A549 (cell line): ENCODE results near the gene DDX1. TPM values are rescaled to one million over a fixed set of nuclear protein-coding genes. Genes with fewer than 3 reads are reported as not detected.

Experiments
- ATAC-seq, 2 experiments: fragments of 200-7000 bp in 1 of 2; fragments of >200 bp in 1 of 2; cut with Nextera tagmentation in 1 of 2; cut with Tn5 transposase in 1 of 2; 3 replicates each; pipeline versions ENCODE4 v1.8.0 to v1.9.1; 2018 to 2020; ENCODE audit warnings: mild to moderate bottlenecking in 1 of 2, moderate library complexity in 1 of 2
- CTCF ChIA-PET: fragments of 300-600 bp; sonication (Branson Sonifier 250); formaldehyde crosslinking; extraction: SDS; loops from one replicate; lab custom pipeline; 2021; ENCODE audit warnings: antibody characterized with exemption, inconsistent platforms; lab: Yijun Ruan, JAX
- POLR2A ChIA-PET: fragments of 350-600 bp; formaldehyde crosslinking; extraction: SDS; loops from one replicate; lab custom pipeline; 2021; ENCODE audit warnings: antibody characterized with exemption, inconsistent platforms; lab: Yijun Ruan, JAX
- DNase-seq, 2 experiments: peaks; one replicate each; pipeline versions ENCODE4 v3.0.0 to v3.0.0-alpha.2; 2011 to 2016; ENCODE audit warnings: low read depth in 1 of 2, low spot score in 1 of 2
- FAIRE-seq: peaks from 2 replicates; lab custom pipeline; 2011; peaks lifted over from hg19 to GRCh38; lab: Jason Lieb, UNC
- H3K27ac ChIP-seq, 2 experiments: fragments of >200 bp; sonication (Bioruptor Twin); formaldehyde crosslinking; 3 replicates each; pipeline ENCODE4 v1.5.1; 2016 to 2017
- H3K4me1 ChIP-seq: fragments of >200 bp; sonication (Bioruptor Twin); formaldehyde crosslinking; 3 replicates; pipeline ENCODE4 v1.6.1; 2016
- H3K4me2 ChIP-seq: fragments of >200 bp; sonication (Bioruptor Twin); formaldehyde crosslinking; 3 replicates; pipeline ENCODE4 v1.6.1; 2016
- H3K4me3 ChIP-seq: fragments of >200 bp; sonication (Bioruptor Twin); formaldehyde crosslinking; 3 replicates; pipeline ENCODE4 v1.5.1; 2016
- H3K9me3 ChIP-seq: fragments of >200 bp; sonication (Bioruptor Twin); formaldehyde crosslinking; 3 replicates; pipeline ENCODE4 v1.6.1; 2016
- CBX8 ChIP-seq: fragments of 200-600 bp; sonication (generic); IDR thresholded peaks from 2 replicates; pipeline ENCODE4 v1.6.1; 2016
- CEBPB ChIP-seq, 2 experiments: fragments of >200 bp in 1 of 2; sonication (Bioruptor Twin) in 1 of 2; formaldehyde crosslinking in 1 of 2; IDR thresholded peaks; 2 replicates each; pipeline ENCODE4 v1.6.1; 2012 to 2016
- CHD2 ChIP-seq: fragments of 150-350 bp; IDR thresholded peaks from 2 replicates; pipeline ENCODE4 v1.6.1; 2014; ENCODE audit warnings: low read length; ENCODE audit not compliant: partially characterized antibody
- CHD4 ChIP-seq: fragments of 200-600 bp; sonication (generic); IDR thresholded peaks from 2 replicates; pipeline ENCODE4 v1.6.1; 2016; ENCODE audit warnings: antibody characterized with exemption, mild to moderate bottlenecking, borderline replicate concordance
- EP300 ChIP-seq, 2 experiments: fragments of >200 bp; sonication (Bioruptor Twin); formaldehyde crosslinking; IDR thresholded peaks; 2 replicates in 1 of 2; 3 replicates in 1 of 2; pipeline ENCODE4 v1.6.1; 2016 to 2017
- FOXS1 ChIP-seq: fragments of 250-450 bp; sonication (Bioruptor Pico); IDR thresholded peaks from 2 replicates; pipeline ENCODE4 v1.5.0; 2020; ENCODE audit warnings: mild to moderate bottlenecking, moderate library complexity
- HEYL ChIP-seq: fragments of 250-450 bp; sonication (Bioruptor Pico); IDR thresholded peaks from 2 replicates; pipeline ENCODE4 v1.8.0; 2021; ENCODE audit warnings: mild to moderate bottlenecking, moderate library complexity
- HOXA7 ChIP-seq: fragments of 250-450 bp; sonication (Bioruptor Pico); IDR thresholded peaks from 2 replicates; pipeline ENCODE4 v1.5.0; 2020; ENCODE audit warnings: mild to moderate bottlenecking, moderate library complexity
- JUN ChIP-seq, 2 experiments: fragments of >200 bp; sonication (Bioruptor Twin); formaldehyde crosslinking; IDR thresholded peaks; 2 replicates in 1 of 2; 3 replicates in 1 of 2; pipeline ENCODE4 v1.6.1; 2016 to 2017
- JUNB ChIP-seq: fragments of >200 bp; sonication (Bioruptor Twin); formaldehyde crosslinking; IDR thresholded peaks from 2 replicates; pipeline ENCODE4 v1.6.1; 2016
- KDM1A ChIP-seq: fragments of 200-600 bp; sonication (generic); IDR thresholded peaks from 2 replicates; pipeline ENCODE4 v1.6.1; 2016; ENCODE audit warnings: low read depth, mild to moderate bottlenecking
- POLR2A ChIP-seq: IDR thresholded peaks from 2 replicates; pipeline ENCODE4 v1.6.1; 2012; ENCODE audit warnings: mild to moderate bottlenecking, low read length
- POLR2AphosphoS2 ChIP-seq: conservative IDR thresholded peaks from 2 replicates; pipeline ENCODE4 v1.6.1; 2012; ENCODE audit warnings: low read length, improper control_type of control experiment, inconsistent platforms
- RARB ChIP-seq: fragments of 250-450 bp; sonication (Bioruptor Pico); IDR thresholded peaks from 2 replicates; pipeline ENCODE4 v1.8.0; 2021; ENCODE audit warnings: mild to moderate bottlenecking, moderate library complexity
- RFX5 ChIP-seq: fragments of 450-650 bp; IDR thresholded peaks from 2 replicates; pipeline ENCODE4 v1.7.1; 2014; ENCODE audit warnings: antibody characterized with exemption, mild to moderate bottlenecking, moderate library complexity
- SMC3 ChIP-seq: fragments of >200 bp; sonication (Bioruptor Twin); formaldehyde crosslinking; IDR thresholded peaks from 3 replicates; pipeline ENCODE4 v1.6.1; 2018; ENCODE audit warnings: inconsistent platforms
- SREBF2 ChIP-seq: fragments of 450-650 bp; IDR thresholded peaks from 2 replicates; pipeline ENCODE4 v1.6.1; 2014; ENCODE audit warnings: mild to moderate bottlenecking, moderate library complexity
- TP53 ChIP-seq: fragments of 250-450 bp; sonication (Bioruptor Pico); IDR thresholded peaks from 2 replicates; pipeline ENCODE4 v1.5.0; 2021; ENCODE audit warnings: mild to moderate bottlenecking, moderate library complexity
- ZC3H11A ChIP-seq: fragments of 450-650 bp; IDR thresholded peaks from 2 replicates; pipeline ENCODE4 v1.6.1; 2014; ENCODE audit warnings: antibody characterized with exemption, mild to moderate bottlenecking
- ZSCAN20 ChIP-seq: fragments of 250-450 bp; sonication (Bioruptor Pico); IDR thresholded peaks from 2 replicates; pipeline ENCODE4 v1.8.0; 2022; ENCODE audit warnings: mild to moderate bottlenecking, moderate library complexity
- WGBS: methylation state at CpG from one replicate; pipeline ENCODE4 v1.1.6; 2017; ENCODE audit errors: missing lambda C conversion rate; 5-methylcytosine and 5-hydroxymethylcytosine counted together
- polyA plus RNA-seq, 4 experiments: library from polyadenylated mRNA; depleted of rRNA in 3 of 4; stranded (reverse); fragments of >200 nt; fragmentation: RNase III in 1 of 4; extraction: RNeasy Plus Mini Kit Qiagen cat#74134 plus additional on column Dnase treatment in 1 of 4; gene quantifications; 2 replicates in 3 of 4; 3 replicates in 1 of 4; pipeline ENCODE4 v1.2.3, GENCODE V29; 2011 to 2017
- TF ChIP-seq, protein P1 (sequence below): fragments of >200 bp; sonication (Bioruptor Twin); formaldehyde crosslinking; IDR thresholded peaks from 3 replicates; pipeline ENCODE4 v1.5.1; 2016
- TF ChIP-seq, protein P2 (sequence below): IDR thresholded peaks from 2 replicates; pipeline ENCODE4 v1.6.1; 2012
- TF ChIP-seq, protein P3 (sequence below): fragments of 450-650 bp; IDR thresholded peaks from 2 replicates; pipeline ENCODE4 v1.6.1; 2014; ENCODE audit warnings: antibody characterized with exemption
- TF ChIP-seq, protein P4 (sequence below): IDR thresholded peaks from 2 replicates; pipeline ENCODE4 v1.6.1; 2012; ENCODE audit warnings: low read depth, borderline replicate concordance
- TF ChIP-seq, protein P5 (sequence below): fragments of 250-450 bp; sonication (Bioruptor Pico); IDR thresholded peaks from 2 replicates; pipeline ENCODE4 v1.5.0; 2021; ENCODE audit warnings: mild to moderate bottlenecking, moderate library complexity, borderline replicate concordance

The DDX1 gene
- polyA plus RNA-seq, 2 of the 4 experiments (the other 2 are of a cell fraction): 157 to 214 TPM

DNA sequence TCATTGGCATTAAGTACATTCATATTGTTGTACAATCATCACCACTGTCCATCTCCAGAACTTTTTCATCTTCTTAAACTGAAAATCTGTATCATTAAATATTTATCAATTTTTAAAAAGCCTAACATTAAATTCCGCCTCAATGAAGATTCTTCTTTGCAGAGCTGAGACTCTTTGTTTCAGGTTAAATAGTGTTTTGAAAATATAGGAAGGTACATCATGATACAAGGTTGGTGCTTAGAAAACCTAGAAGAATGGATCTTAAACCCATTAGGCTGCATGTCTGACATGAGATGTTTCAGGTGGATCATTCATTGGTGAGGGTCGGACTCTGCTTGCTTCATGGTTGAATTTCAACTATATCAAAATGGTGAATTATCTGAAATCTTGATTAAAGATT is 30.5 kb downstream of the DDX1 start:
- no peak for ATAC-seq
- Histone ChIP-seq H3K4me1 (no peaks in the 10 kb centered on the region), H3K4me2 (no peak overlapping the region), H3K9me3 (no peaks in the 10 kb centered on the region), H3K4me3 (no peak overlapping the region), H3K27ac (no peak overlapping the region)
- no peak for DNase-seq
- ChIA-PET CTCF (interaction anchor here (0.6 kb wide), 1 partner anchor 946 kb away, joined by 5 read pairs; no protein-coding TSS in a partner anchor), POLR2A (no interaction called here)
- TF ChIP-seq POLR2A: no peak
- TF ChIP-seq CHD2: no peak
- TF ChIP-seq JUN (IDR thresholded peaks at IDR 0.05): no peak
- TF ChIP-seq HOXA7 (CRISPR knock-in tag): no peak
- TF ChIP-seq ZC3H11A: no peak
- TF ChIP-seq, protein P1, sequence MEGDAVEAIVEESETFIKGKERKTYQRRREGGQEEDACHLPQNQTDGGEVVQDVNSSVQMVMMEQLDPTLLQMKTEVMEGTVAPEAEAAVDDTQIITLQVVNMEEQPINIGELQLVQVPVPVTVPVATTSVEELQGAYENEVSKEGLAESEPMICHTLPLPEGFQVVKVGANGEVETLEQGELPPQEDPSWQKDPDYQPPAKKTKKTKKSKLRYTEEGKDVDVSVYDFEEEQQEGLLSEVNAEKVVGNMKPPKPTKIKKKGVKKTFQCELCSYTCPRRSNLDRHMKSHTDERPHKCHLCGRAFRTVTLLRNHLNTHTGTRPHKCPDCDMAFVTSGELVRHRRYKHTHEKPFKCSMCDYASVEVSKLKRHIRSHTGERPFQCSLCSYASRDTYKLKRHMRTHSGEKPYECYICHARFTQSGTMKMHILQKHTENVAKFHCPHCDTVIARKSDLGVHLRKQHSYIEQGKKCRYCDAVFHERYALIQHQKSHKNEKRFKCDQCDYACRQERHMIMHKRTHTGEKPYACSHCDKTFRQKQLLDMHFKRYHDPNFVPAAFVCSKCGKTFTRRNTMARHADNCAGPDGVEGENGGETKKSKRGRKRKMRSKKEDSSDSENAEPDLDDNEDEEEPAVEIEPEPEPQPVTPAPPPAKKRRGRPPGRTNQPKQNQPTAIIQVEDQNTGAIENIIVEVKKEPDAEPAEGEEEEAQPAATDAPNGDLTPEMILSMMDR: no peak
- TF ChIP-seq ZSCAN20 (CRISPR knock-in tag): no peak
- TF ChIP-seq, protein P2, sequence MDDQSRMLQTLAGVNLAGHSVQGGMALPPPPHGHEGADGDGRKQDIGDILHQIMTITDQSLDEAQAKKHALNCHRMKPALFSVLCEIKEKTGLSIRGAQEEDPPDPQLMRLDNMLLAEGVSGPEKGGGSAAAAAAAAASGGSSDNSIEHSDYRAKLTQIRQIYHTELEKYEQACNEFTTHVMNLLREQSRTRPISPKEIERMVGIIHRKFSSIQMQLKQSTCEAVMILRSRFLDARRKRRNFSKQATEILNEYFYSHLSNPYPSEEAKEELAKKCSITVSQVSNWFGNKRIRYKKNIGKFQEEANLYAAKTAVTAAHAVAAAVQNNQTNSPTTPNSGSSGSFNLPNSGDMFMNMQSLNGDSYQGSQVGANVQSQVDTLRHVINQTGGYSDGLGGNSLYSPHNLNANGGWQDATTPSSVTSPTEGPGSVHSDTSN: no peak
- no peak for TF ChIP-seq FOXS1
- no peak for TF ChIP-seq POLR2AphosphoS2
- TF ChIP-seq RFX5: no peak
- TF ChIP-seq CEBPB (IDR thresholded peaks at IDR 0.05): no peak
- TF ChIP-seq EP300 (IDR thresholded peaks at IDR 0.05): no peak
- TF ChIP-seq, protein P3, sequence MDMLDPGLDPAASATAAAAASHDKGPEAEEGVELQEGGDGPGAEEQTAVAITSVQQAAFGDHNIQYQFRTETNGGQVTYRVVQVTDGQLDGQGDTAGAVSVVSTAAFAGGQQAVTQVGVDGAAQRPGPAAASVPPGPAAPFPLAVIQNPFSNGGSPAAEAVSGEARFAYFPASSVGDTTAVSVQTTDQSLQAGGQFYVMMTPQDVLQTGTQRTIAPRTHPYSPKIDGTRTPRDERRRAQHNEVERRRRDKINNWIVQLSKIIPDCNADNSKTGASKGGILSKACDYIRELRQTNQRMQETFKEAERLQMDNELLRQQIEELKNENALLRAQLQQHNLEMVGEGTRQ: no peak
- TF ChIP-seq, all 56 proteins: peak for 0
- 93% methylated on average over 2 of the region's 2 CpGs for WGBS
- no peak for FAIRE-seq

DNA sequence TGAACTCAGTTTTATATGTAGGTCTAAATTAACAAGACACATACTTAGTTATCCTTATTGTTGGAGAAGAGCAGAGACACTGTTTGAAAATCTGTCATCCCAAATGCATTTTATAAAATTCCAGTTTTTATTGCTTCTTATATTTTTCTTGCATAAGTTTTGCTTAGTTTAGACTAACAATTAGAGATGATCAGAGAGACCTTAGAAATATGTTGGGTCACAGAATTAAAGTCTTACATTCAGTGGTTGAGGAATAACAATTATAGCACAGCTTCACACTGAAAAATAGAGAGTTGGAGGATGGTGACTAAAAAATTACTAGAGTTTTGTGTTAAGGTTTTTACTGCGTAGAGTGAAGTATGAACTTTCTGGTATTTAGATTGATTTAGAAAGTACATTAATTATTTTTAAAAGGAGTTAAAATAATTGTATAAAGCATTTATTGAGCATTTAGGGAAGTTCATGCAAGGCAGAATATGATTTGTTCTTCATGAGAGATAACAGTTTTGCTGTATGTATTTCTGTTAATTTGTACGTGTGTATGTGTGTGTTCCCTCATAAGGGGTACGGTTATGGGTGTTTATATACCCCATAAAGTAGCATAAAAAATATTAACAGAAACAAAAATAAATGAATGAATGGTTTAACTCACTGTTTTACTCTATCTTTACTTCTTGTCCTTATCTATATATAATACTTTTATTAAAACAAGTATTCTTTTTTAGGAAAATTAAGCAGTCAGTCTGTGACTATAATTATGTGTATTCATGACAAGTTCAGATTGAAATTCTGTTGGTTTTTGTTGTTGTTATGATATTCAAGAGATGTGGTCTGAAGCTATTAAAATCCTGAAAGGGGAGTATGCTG is 31.2 kb downstream of the DDX1 start:
- Histone ChIP-seq H3K27ac (no peak overlapping the region), H3K4me3 (no peak overlapping the region), H3K9me3 (no peaks in the 10 kb centered on the region), H3K4me2 (no peak overlapping the region), H3K4me1 (no peaks in the 10 kb centered on the region)
- ChIA-PET POLR2A (no interaction called here), CTCF (interaction anchor here (0.6 to 1.6 kb wide), 2 partner anchors 13 to 945 kb away, joined by 3 to 5 read pairs; no protein-coding TSS in a partner anchor)
- ATAC-seq (no peak), DNase-seq (no peak), FAIRE-seq (peak; percentile 36)
- no peak for TF ChIP-seq CHD4
- no peak for TF ChIP-seq SMC3
- TF ChIP-seq, protein P4, sequence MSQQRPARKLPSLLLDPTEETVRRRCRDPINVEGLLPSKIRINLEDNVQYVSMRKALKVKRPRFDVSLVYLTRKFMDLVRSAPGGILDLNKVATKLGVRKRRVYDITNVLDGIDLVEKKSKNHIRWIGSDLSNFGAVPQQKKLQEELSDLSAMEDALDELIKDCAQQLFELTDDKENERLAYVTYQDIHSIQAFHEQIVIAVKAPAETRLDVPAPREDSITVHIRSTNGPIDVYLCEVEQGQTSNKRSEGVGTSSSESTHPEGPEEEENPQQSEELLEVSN: no peak
- no peak for TF ChIP-seq HEYL (CRISPR knock-in tag)
- 93% methylated on average over 3 of the region's 3 CpGs for WGBS

DNA sequence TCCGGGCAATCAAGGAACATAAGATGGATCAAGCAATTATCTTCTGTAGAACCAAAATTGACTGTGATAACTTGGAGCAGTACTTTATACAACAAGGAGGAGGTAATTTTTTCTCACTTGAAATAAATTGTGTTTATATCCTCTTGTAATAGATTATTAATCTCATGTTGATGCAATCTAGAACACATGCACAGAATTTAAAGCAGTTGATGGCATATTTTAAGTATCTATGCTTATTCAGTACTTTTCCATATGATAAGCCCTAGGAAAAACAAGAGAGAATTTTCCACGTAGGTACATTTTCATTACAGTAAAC is 31.8 kb downstream of the DDX1 start:
- WGBS: 92% methylated on average over 2 of the region's 2 CpGs
- ChIA-PET CTCF (interaction anchor here (1.6 kb wide), 1 partner anchor 12 kb away, joined by 3 read pairs; no protein-coding TSS in a partner anchor), POLR2A (no interaction called here)
- no peak overlapping the region for H3K4me2 ChIP-seq
- H3K4me1 ChIP-seq: no peaks in the 10 kb centered on the region
- ATAC-seq (no peak), FAIRE-seq (no peak), DNase-seq (no peak)
- TF ChIP-seq EP300 (IDR thresholded peaks at IDR 0.05) (no peak), KDM1A (no peak), JUNB (no peak), POLR2A (no peak), SREBF2 (no peak), ZSCAN20 (CRISPR knock-in tag) (no peak), RARB (CRISPR knock-in tag) (no peak), TP53 (CRISPR knock-in tag) (no peak), CHD2 (no peak), CBX8 (no peak)
- TF ChIP-seq, protein P5, sequence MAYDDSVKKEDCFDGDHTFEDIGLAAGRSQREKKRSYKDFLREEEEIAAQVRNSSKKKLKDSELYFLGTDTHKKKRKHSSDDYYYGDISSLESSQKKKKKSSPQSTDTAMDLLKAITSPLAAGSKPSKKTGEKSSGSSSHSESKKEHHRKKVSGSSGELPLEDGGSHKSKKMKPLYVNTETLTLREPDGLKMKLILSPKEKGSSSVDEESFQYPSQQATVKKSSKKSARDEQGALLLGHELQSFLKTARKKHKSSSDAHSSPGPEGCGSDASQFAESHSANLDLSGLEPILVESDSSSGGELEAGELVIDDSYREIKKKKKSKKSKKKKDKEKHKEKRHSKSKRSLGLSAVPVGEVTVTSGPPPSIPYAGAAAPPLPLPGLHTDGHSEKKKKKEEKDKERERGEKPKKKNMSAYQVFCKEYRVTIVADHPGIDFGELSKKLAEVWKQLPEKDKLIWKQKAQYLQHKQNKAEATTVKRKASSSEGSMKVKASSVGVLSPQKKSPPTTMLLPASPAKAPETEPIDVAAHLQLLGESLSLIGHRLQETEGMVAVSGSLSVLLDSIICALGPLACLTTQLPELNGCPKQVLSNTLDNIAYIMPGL: no peak
- no peak overlapping the region for H3K4me3 ChIP-seq
- H3K27ac ChIP-seq: no peak overlapping the region
- no peaks in the 10 kb centered on the region for H3K9me3 ChIP-seq
